ENCODE results near the gene SREK1.
A peak's percentile ranks its signal among the peaks of the same experiment; 100 is the strongest.
"Not testable (repeated sequence)": the region's sequence is repeated elsewhere in the genome, so short reads cannot be mapped to it uniquely, and the experiment has no call there.

Gene SREK1

DNA sequence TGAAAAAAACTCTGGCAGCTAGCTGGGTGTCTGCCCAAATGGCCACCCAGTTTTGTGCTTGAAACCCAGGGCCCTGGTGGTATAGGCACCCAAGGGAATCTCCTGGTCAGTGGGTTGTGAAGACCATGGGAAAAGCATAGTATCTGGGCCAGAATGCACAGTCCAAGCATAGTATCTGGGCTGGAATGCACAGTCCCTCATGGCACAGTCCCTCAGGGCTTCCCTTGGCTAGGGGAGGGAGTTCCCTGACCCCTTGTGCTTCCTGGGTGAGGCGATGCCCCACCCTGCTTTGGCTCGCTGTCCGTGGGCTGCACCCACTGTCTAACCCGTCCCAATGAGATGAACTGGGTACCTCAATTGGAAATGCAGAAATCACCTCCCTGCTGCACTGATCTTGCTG, 78.8 kb downstream of the SREK1 start:
- not testable (repeated sequence) for DNase-seq (ENCODE audit: low read depth)

DNA sequence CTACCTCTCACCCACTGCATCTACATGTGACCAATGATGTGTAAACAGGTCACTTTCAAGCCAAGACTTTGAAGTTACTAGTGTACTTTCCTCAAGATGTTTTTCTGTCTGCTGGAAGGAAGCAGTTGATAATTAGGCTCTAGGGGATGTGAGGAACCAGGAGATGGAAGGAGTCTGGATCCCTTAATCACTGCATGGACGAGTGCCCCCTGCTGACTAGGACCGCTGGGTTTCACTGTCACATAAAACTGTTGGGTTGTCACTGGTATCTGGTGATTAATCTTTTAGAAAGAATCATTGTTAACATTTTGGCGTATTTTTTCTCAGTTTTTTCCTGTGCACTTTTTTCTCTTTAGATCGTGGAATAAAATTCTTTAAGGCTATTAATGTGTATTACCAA, 79.5 kb downstream of the SREK1 start:
- DNase-seq (ENCODE audit: low read depth): peak; percentile 38

DNA sequence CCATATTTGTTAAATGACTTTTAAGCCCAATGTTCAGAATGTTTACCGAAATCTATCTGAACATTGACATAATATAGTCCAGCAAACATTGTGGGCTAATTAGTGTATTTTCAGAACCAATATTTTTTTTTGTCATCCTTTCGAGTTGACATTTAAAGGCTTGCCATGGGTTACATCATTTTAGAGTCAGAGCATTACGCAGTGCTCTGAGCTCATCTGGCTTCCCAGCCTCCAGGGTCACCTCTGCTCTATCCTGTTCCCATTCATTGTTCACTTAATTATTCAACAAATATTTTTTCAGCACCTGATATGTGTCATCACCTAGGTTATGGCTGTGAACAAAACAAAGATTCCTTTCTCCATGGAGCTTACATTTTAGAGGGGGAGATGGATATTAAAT, 80.2 kb downstream of the SREK1 start:
- no peak for DNase-seq (ENCODE audit: low read depth)

DNA sequence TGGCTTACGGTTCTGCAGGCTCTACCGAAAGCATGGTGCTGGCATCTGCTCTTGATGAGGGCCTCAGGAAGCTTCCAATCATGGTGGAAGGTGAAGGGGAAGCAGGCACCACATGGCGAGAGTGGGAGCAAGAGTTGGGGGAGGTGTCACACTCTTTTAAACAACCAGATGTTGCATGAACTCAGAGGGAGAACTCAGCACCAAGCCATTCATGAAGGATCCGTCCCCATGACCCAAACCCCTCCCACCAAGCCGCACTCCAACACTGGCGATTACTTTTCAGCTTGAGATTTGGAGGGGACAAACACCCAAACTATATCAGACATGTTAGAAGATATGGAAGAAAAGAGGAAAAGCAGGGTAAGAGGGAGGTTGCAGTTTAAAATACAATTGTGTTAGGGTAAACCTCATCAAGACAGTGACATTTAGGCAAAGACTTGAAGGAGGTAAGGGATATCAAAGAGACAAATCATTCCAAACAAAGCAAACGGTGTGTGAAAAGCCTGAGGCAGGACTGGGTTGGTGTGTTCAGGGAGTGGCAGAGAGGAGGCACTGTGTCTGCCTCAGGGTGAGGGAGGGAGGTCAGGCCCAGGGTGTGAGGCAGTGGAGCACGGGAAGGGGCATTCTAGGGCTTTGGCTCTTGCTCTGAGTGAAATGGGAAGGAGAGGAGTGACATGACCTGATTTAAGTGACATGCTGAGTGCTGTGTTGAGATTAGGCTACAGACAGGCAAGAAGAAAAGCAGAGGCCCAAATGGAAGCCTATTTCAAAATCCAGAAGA, 80.9 kb downstream of the SREK1 start:
- no peak for DNase-seq (ENCODE audit: low read depth)

DNA sequence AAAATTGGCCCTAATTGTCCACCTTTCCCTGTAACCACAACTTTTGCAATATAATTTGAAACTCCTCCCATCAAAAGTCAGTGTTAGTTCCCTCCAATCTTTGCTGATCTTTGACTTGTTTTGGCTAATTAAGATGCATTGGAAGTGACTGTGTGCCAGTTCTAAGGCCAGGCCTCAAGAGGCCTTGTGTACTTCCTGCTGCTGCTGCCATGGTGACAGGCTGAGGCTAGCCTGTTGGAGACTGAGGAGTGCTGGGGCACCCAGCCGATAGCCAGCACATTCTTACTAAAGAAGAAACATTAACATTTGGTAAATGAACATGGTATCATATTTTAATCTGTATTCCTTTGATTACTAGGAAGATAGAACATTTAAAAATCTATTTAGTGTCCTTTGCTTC, 86.5 kb downstream of the SREK1 start:
- DNase-seq (ENCODE audit: low read depth): peak; percentile 21

DNA sequence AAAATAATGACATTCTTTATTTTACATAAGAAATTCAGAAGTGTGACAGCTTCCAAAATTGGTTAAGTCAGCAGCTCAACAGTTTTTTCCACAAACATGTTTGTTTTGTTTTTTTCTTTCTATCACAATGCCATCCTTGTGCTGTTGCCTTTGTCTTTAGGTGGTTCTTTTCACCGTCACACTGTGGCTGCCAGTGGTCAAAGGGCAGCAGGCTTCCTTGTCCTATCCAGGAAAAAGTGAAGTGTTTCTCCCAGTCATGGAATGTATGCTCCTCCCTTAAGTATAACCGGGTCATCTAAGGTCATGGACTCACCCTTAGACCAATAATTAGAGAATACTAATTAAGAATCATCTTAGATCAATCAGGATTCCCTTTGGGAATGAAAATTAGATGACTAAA, 87.4 kb downstream of the SREK1 start:
- no peak for DNase-seq (ENCODE audit: low read depth)

DNA sequence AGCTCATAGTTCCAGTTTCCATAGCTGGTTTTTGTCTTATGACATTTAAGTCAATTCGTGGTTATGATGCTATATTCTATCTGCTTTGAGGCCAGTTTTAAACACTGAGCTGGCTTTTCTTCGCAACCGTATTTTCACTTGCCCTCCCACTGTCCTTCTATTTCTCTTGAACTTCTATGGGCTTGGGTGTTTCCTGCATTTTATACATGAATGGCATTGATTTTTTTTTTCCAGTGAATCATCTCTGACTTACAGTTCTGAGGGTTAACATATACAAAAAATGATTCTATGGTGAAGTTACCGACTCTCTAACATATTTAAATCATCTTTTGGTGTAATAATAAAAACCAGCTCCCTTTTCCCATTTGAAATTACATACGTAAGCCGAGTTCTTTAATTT, 88.2 kb downstream of the SREK1 start:
- no peak for DNase-seq (ENCODE audit: low read depth)

DNA sequence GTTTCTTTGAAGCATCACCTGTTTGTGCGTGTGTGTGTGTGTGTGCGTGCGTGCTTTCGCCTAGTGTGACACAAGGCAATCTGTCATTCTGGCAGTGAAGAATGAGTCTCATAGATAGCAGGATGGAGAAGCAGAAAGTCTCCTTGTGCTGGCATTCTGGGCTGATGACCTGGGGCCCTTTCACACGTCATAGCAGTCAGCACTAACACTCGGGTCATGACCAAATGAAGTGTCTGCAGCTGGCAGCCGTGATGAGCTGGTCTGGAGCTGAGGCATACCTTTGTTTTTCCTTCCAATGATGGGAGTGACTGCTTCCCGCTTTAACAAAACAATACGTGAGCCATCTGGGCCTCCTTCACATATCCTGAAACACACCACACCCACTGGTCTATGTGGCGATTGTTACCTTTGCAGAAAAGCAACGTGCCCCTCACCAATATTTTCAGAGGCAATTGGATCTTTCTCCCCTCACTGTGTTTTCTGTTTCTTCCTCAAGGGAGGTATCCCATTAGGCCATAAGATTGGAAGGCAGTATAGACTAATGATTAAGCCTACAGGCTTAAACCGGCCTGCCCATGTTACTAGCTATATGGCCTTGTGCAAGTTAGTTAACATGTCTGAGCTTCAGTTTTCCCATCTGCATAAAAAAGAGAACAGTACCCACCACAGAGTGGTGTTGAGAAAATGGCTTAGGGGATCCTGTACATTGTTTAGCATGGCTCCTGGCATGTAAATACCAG, 88.8 kb downstream of the SREK1 start:
- peak; percentile 6 for DNase-seq (ENCODE audit: low read depth)
